Activated T-helper 1 cell treated with anti-CD3 and anti-CD28 coated beads, Interleukin-12 subunit alpha, Interleukin-12 subunit beta, Interleukin-2, Interleukin-4 antibody, amounts not matched to agents 30 ng/mL and 10 ng/mL and 1 ng/mL, durations not matched to agents 14 hours and 24 hours and 36 hours (primary cell): ENCODE results near the gene ACRBP. TPM values are rescaled to one million over a fixed set of nuclear protein-coding genes. Genes with fewer than 3 reads are reported as not detected.
A peak's percentile ranks its signal among the peaks of the same experiment; 100 is the strongest.

Experiments used
- DNase-seq: peaks from one replicate; pipeline ENCODE4 v3.0.0; 2021; ENCODE audit warnings: low spot score
- H3K27ac Mint-ChIP-seq: one replicate; pipeline ENCODE4 v1.8.0; 2021; ENCODE audit warnings: mild to moderate bottlenecking, mixed read lengths
- H3K27me3 Mint-ChIP-seq: one replicate; pipeline ENCODE4 v1.8.0; 2022; ENCODE audit warnings: mild to moderate bottlenecking, moderate library complexity, mixed read lengths; ENCODE audit not compliant: insufficient read depth
- H3K36me3 Mint-ChIP-seq: one replicate; pipeline ENCODE4 v1.8.0; 2021; ENCODE audit warnings: low read depth, mixed read lengths
- H3K4me1 Mint-ChIP-seq: one replicate; pipeline ENCODE4 v1.8.0; 2021; ENCODE audit warnings: low read depth, mixed read lengths
- H3K4me3 Mint-ChIP-seq: one replicate; pipeline ENCODE4 v1.8.0; 2021; ENCODE audit warnings: mild to moderate bottlenecking, moderate library complexity, mixed read lengths
- H3K9me3 Mint-ChIP-seq: one replicate; pipeline ENCODE4 v1.8.0; 2021; ENCODE audit warnings: mixed read lengths
- intact Hi-C: fragments of 100-400 bp; cut with micrococcal nuclease; formaldehyde crosslinking; loops from one replicate; pipeline ENCODE4 v1.15.1; 2024
- total RNA-seq: library from RNA; stranded (reverse); gene quantifications from 2 replicates; pipeline ENCODE4 v1.2.3, GENCODE V29; 2022

ACRBP gene
- total RNA-seq, 1 donor from 2014 or later = 1.0 TPM

DNA sequence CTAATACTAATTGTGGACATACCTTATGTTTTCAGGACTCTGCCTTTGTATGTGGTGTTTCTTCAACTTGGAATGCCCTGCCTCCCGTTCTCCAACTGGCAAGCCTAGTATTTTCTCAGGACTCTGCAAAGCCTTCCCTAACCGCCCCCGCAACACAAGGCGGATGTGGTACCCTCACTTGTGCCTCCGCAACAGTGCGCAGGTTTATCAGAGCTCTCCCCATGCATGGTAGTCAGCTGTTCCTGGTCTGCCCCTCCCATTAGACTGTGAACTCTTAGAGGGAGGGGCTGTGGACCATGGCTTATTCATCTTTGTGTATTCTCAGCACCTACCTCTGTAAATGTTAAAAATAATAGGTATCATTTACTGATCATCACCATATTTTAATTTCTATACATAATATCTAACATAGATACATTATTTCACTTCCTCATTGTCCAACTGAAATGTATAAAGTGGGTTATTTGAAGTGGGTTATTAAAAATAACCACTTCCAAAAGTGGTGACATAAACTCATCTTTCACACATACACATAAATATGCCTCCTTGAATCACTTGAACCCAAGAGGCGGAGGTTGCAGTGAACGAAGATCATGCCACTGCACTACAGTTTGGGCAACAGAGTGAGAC, 20.5 kb downstream of the ACRBP start:
- Mint-ChIP-seq H3K9me3 (no peaks in the 10 kb centered on the region), H3K4me3 (no peak overlapping the region), H3K36me3 (no peaks in the 10 kb centered on the region), H3K27me3 (no peaks in the 10 kb centered on the region), H3K27ac (no peak overlapping the region), H3K4me1 (peaks cover 36% of the 10 kb centered on the region)
- DNase-seq = no peak
- intact Hi-C loops = loop anchor here (1.0 kb wide), 1 partner anchor 9 kb away; the partner anchor contains the start of gene LPAR5

DNA sequence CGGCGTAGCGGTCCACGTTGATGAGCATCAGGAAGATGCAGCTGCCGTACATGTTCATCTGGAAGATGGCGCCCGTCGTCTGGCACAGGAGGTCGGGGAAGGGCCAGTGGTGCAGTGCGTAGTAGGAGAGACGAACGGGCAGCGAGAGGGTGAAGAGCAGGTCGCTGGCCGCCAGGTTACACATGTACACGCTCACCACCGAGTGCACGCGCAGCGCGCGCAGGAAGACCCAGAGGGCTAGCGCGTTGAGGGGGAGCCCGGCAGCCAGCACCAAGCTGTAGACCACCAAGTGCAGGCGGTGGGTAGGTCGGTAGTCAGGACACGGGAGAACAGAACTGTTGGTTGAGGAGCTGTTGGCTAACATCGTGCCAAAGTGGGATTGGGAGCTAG, 26.4 kb downstream of the ACRBP start:
- Mint-ChIP-seq H3K4me1 (peaks cover 9% of the 10 kb centered on the region), H3K36me3 (no peaks in the 10 kb centered on the region), H3K27ac (peak overlapping the region; percentile 52), H3K4me3 (peak overlapping the region; percentile 51), H3K9me3 (no peaks in the 10 kb centered on the region), H3K27me3 (no peaks in the 10 kb centered on the region)
- DNase-seq = no peak
- intact Hi-C loops = loop anchor here (1.0 kb wide), 1 partner anchor 63 kb away; no protein-coding TSS in a partner anchor

DNA sequence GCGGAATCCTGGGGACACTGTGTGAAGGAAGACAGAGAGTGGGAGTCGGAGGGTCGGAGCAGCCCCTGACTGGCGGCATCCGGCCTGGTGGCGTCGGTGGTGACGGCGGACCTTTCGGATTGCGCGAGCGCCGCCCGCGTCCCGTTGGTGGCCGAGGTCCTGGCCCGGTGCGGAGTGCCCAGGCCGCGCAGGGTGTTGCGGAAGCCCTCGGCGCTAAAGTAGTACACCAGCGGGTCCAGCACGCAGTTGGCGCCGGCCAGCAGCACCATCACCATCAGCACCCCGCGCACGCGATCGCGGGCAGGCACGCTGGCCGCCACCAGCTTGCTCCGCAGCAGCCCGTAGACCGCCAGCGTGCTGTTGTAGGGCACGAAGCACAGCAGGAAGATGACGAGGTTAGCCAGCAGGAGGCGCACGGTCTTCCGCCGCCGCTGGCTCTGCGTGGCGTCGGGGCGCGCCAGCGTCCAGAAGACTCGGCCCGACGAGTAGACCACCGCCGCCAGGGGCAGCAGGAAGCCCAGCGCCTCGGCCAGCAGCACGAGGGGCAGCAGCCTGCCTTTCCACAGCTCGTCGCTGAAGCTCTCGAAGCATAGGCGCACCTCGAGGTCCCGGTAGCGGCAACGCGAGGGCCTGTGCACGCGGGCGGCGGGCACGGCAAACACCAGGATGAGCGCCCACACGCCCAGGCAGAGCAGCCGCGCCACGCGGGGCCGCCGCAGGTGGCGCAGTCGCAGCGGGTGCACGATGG, 26.9 kb downstream of the ACRBP start:
- Mint-ChIP-seq H3K27me3 (no peaks in the 10 kb centered on the region), H3K4me3 (peak overlapping the region; percentile 51), H3K9me3 (no peaks in the 10 kb centered on the region), H3K36me3 (no peaks in the 10 kb centered on the region), H3K4me1 (peaks cover 9% of the 10 kb centered on the region), H3K27ac (no peak overlapping the region)
- peak; percentile 42 for DNase-seq
- intact Hi-C loops = no loop called here

DNA sequence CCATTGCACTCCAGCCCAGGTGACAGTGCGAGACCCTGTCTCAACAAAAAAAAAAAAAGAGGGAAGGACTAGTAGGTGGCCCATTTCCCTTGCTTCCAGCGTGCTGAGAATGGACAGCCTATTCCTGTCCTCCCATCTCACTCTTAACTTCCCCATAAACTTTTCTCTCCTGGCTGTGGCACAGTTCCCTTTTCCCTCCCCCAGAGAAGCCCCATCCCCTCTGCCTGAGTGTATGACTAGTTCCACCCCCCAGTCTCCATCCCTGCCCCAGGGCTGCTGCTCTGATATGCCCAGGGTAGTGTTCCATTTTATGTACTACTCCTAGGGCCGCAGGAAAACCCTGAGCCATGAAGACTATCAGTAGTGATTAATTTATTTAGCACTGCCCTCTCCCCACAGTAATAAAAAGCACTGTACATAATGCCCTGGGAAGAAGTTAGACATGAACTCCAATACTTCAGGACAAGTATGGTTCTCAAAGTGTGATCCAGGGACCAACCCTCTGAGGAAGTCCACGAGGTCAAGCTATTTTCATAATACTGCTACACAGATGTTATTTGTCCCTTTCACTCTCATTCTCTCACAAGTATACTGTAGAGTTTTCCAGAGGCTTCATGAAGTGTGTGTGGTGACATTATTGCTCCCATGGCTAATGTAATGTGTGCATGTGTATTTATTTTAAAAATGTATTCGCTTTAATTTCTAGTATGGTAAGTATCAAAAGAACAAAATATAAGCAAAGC, 28.6 kb downstream of the ACRBP start:
- Mint-ChIP-seq H3K4me3 (no peak overlapping the region), H3K36me3 (no peaks in the 10 kb centered on the region), H3K27ac (no peak overlapping the region), H3K4me1 (peaks cover 17% of the 10 kb centered on the region), H3K9me3 (no peaks in the 10 kb centered on the region), H3K27me3 (no peaks in the 10 kb centered on the region)
- no peak for DNase-seq
- intact Hi-C loops = no loop called here

DNA sequence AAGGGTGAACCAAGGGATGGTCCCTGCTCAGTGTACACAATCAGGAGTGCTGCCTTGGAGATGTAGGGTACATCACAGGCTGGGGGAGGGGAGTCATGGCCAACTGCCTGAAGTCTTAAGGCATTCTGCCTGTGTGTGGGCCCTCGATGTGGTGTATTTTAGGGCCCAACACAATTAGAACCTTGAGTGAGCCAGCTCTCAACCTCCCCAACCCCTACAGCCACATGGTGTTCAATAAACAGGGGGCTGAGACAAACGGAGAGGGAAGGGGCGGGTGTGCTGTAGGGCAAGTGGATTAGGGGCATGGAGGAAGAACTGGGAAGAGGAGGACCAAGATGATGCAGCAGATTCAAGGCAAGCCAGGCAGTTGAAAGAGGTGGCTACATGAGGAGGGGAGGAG, 31.4 kb downstream of the ACRBP start:
- intact Hi-C loops = no loop called here
- no peaks in the 10 kb centered on the region for H3K27me3 Mint-ChIP-seq
- no peaks in the 10 kb centered on the region for H3K9me3 Mint-ChIP-seq
- no peak overlapping the region for H3K4me3 Mint-ChIP-seq
- no peaks in the 10 kb centered on the region for H3K36me3 Mint-ChIP-seq
- H3K27ac Mint-ChIP-seq = peak overlapping the region; percentile 15
- H3K4me1 Mint-ChIP-seq = peaks cover 32% of the 10 kb centered on the region
- no peak for DNase-seq

DNA sequence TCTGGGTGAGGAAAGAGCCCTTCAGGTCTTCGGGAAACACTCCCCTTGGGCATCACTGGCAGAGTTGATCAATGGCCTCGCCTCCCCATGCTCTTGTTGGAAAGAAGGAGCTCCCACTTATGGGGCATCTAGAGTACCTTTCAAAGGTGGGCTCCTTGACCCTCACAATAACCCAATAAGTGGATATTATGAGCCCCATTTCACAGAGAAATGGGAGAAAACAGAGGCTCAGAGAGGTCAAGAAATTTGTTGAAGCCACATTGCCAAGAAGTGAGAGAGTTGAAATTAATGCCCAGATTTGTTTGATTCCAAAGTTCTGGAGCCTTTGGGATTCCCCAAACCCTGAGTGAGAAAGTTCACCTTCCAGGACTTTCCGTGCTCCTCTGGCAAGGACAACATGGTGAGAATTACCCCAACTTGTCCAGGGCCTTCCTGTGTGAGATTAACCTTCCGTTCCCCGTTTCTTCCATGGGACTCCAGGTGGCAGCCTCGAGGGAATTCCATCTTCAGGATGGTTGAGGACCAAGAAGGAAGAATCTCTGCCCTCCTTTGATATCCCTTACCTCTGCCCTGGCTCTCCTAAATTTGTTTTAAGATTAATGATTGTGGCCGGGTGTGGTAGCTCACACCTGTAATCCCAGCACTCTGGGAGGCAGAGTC, 32.6 kb downstream of the ACRBP start:
- no peaks in the 10 kb centered on the region for H3K27me3 Mint-ChIP-seq
- H3K9me3 Mint-ChIP-seq = no peaks in the 10 kb centered on the region
- H3K4me1 Mint-ChIP-seq = peaks cover 33% of the 10 kb centered on the region
- no peaks in the 10 kb centered on the region for H3K36me3 Mint-ChIP-seq
- DNase-seq = no peak
- H3K27ac Mint-ChIP-seq = peak overlapping the region; percentile 50
- H3K4me3 Mint-ChIP-seq = no peak overlapping the region
- intact Hi-C loops = no loop called here

DNA sequence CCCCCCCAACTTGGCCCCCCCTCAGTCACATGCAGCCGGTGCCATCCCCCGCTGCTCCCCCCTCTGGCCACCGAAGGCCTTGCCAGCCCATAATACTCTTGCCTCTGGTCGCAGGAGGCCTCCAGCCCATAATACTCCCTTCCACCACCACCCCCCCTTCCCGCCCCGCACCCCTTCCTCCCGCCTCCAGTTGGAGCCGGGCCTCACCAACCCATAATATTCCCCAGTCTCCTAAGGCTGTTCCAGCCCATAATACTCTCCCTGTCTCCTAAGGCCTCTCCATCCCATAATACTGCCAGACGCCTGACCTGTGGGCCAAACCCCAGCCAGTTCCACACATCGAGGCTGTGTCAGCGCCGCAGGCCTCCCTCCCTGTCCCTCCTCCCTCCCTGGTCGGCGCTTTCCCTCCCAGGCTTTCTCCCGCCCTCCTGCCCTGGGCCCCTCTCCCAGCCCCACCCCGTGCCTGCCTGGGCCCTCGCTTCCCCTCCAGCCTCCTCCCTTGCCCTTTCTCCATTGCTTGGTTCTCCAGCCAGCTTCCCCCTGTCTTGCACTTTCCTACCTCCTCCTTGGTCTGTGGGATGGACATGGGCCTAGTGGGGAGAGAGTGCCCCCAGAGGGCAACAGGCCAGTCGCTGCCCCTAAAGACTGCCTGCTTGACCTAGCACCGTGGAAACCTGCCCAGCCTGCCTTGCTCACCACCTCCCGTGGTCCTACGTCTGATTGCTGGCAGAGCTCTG, 33.3 kb downstream of the ACRBP start:
- Mint-ChIP-seq H3K36me3 (no peaks in the 10 kb centered on the region), H3K4me1 (peaks cover 33% of the 10 kb centered on the region), H3K27ac (peak overlapping the region; percentile 50), H3K9me3 (no peaks in the 10 kb centered on the region), H3K27me3 (no peaks in the 10 kb centered on the region), H3K4me3 (no peak overlapping the region)
- no peak for DNase-seq
- intact Hi-C loops = no loop called here

DNA sequence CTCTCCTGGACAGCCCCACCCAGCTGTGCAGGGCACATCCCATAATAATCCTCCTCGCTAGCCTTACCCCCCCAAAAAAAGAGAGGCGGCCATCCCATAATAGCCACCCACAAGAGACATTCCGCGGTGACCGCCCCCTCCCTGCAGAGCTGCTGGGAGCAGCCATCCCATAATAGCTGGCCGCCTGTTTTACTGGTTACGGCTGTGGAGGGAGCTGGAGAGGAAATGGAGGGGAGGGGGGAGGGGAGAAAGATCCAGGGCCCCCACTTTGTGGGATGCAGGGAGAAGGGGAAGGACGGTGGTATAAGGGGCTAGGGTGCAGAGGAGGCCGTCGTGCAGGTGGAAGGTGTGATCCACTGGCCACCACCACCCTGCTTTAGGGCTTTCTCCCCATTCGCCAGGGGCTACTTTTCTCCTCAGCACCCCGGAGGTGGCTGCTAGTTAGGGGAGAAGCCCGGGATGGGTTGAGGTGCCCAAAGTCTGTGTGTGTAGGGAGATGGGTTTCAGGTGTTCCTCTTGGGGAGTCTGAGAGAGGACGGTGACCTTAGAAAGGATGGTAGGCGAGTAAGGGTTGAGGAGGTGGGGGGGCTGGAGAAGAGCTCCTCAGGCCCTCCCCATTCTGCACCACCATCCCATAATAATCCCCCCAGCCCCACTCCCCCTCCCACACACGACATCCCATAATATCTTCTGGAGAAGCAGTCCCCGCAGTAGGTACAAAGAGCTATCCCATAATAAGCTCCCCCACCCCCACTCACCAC, 34.0 kb downstream of the ACRBP start:
- Mint-ChIP-seq H3K4me1 (peaks cover 33% of the 10 kb centered on the region), H3K36me3 (no peaks in the 10 kb centered on the region), H3K27ac (no peak overlapping the region), H3K9me3 (no peaks in the 10 kb centered on the region), H3K27me3 (no peaks in the 10 kb centered on the region), H3K4me3 (no peak overlapping the region)
- DNase-seq = no peak
- intact Hi-C loops = no loop called here

DNA sequence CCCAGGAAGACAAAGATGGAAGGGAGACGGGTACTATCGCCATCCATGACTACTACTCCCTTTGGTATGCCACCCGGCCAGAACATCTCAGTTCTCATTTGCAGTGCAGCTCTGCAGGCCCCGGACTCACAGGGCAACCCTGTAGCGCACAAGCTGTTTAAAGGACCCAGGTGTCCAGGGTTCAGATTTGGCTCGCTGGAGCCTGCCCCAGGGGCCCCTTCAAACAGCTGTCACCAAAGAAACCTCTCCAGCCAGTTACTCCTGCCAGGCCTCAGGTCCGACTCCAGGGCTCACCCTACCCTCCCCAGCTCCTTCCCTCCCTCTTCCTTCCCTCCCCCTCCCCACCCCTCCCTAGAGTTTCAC, 34.6 kb downstream of the ACRBP start:
- DNase-seq = no peak
- H3K27ac Mint-ChIP-seq = peak overlapping the region; percentile 75
- intact Hi-C loops = no loop called here
- H3K36me3 Mint-ChIP-seq = no peaks in the 10 kb centered on the region
- H3K27me3 Mint-ChIP-seq = no peaks in the 10 kb centered on the region
- no peak overlapping the region for H3K4me3 Mint-ChIP-seq
- peaks cover 28% of the 10 kb centered on the region for H3K4me1 Mint-ChIP-seq
- no peaks in the 10 kb centered on the region for H3K9me3 Mint-ChIP-seq

DNA sequence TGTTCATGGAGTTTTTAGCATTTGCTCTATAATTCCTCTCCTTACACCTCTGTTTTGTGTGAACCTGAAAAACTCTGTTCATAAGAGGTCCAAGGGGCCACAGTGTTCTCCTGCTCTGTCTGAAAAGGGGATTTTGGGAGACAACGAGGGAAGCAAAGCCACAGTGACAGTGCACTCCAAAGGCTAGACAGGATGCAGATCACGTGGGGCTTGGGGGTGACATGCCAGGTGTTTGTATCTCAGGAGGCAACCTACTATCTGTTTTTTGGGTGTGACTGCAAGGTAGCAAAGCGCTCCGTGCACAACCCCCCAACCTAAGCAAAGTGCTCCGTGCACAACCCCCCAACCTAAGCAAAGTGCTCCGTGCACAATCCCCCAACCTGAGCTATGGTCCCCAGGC, 35.0 kb downstream of the ACRBP start:
- intact Hi-C loops = no loop called here
- Mint-ChIP-seq H3K27ac (peak overlapping the region; percentile 75), H3K27me3 (no peaks in the 10 kb centered on the region), H3K36me3 (no peaks in the 10 kb centered on the region), H3K9me3 (no peaks in the 10 kb centered on the region), H3K4me3 (no peak overlapping the region), H3K4me1 (peaks cover 28% of the 10 kb centered on the region)
- DNase-seq = no peak

DNA sequence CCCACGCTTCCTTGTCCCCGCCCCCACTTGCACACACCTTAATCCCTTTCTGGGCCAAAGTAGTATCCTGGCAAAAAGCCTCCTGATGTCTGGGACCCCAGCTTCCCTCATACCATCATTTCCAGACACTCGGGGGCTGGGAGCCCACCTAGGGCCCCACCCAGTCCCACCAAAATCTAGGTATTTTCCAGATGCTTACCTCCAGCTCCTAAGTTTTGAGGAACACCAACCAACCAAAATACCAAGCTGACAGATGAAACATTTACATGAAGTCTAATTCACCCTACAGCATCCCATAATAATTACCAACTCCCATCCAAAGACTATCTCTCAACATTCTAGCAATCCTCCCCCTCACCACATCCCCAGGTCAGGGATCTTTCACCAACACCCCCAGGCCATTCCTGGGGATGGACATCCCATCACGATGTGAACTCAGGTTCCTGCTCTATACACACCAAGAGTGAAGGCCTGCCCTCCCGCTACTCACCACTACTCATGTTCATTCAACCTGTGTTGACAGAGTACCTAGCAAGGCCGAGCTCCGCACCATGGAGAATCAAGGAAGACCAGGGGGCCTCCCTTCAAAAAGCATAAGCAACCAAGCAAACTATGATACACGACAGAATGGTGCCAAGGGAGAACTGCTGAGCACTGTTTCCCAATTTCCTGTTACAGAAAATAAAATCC, 38.5 kb downstream of the ACRBP start:
- no peak overlapping the region for H3K27ac Mint-ChIP-seq
- H3K36me3 Mint-ChIP-seq = peaks cover 18% of the 10 kb centered on the region
- H3K4me3 Mint-ChIP-seq = no peak overlapping the region
- H3K27me3 Mint-ChIP-seq = no peaks in the 10 kb centered on the region
- peaks cover 39% of the 10 kb centered on the region for H3K4me1 Mint-ChIP-seq
- no peak for DNase-seq
- intact Hi-C loops = loop anchor here (1.0 to 10.0 kb wide), 11 partner anchors 9 to 506 kb away; partner anchors contain the start of genes COPS7A, LAG3, PTPN6 and TPI1
- no peaks in the 10 kb centered on the region for H3K9me3 Mint-ChIP-seq
